ENCODE results near the gene ZNF598.

Gene ZNF598

GRCh38 chr16:2038382-2039231 is 29.0 kb upstream of the ZNF598 start:
- H3K4me1 ChIP-seq (ENCODE audit: low read depth, poor library complexity, severe bottlenecking) = peaks cover 7% of the 10 kb centered on the region
- no peak overlapping the region for H3K9ac ChIP-seq
- no peaks in the 10 kb centered on the region for H3K27me3 ChIP-seq (ENCODE audit: insufficient read depth, low read depth)
- no peaks in the 10 kb centered on the region for H4K20me1 ChIP-seq (ENCODE audit: insufficient read depth)
- H3K4me3 ChIP-seq (IDR thresholded peaks at IDR 0.05; ENCODE audit: insufficient read depth, low read depth, low read length) = no peak overlapping the region
- no peaks in the 10 kb centered on the region for H3K36me3 ChIP-seq (ENCODE audit: insufficient read depth)
- no peaks in the 10 kb centered on the region for H3K79me2 ChIP-seq (ENCODE audit: insufficient read depth, low read depth)
- no peak overlapping the region for H3K4me2 ChIP-seq
- H2AFZ ChIP-seq (ENCODE audit: low read depth) = no peak overlapping the region
- no peak for TF ChIP-seq CTCF (conservative IDR thresholded peaks at IDR 0.05; ENCODE audit: low read depth, low read length)
- no peak overlapping the region for H3K27ac ChIP-seq

- no peak overlapping the region for H3K27ac ChIP-seq
- no peak overlapping the region for H3K9ac ChIP-seq
- no peaks in the 10 kb centered on the region for H4K20me1 ChIP-seq (ENCODE audit: insufficient read depth)
- no peaks in the 10 kb centered on the region for H3K27me3 ChIP-seq (ENCODE audit: insufficient read depth, low read depth)
- H3K79me2 ChIP-seq (ENCODE audit: insufficient read depth, low read depth) = no peaks in the 10 kb centered on the region
- H2AFZ ChIP-seq (ENCODE audit: low read depth) = no peak overlapping the region
- H3K4me3 ChIP-seq (IDR thresholded peaks at IDR 0.05; ENCODE audit: insufficient read depth, low read depth, low read length) = no peak overlapping the region
- H3K4me1 ChIP-seq (ENCODE audit: low read depth, poor library complexity, severe bottlenecking) = peaks cover under 1% of the 10 kb centered on the region
- TF ChIP-seq CTCF (conservative IDR thresholded peaks at IDR 0.05; ENCODE audit: low read depth, low read length) = no peak
- no peaks in the 10 kb centered on the region for H3K36me3 ChIP-seq (ENCODE audit: insufficient read depth)
- no peak overlapping the region for H3K4me2 ChIP-seq
Measured at GRCh38 chr16:2037647-2038381, 28.2 kb upstream of the ZNF598 start.

GRCh38 chr16:2037115-2037514 is 27.5 kb upstream of the ZNF598 start:
- Histone ChIP-seq H3K36me3 (ENCODE audit: insufficient read depth) (no peaks in the 10 kb centered on the region), H3K4me1 (ENCODE audit: low read depth, poor library complexity, severe bottlenecking) (peaks cover 7% of the 10 kb centered on the region), H3K4me2 (no peak overlapping the region), H3K27me3 (ENCODE audit: insufficient read depth, low read depth) (no peaks in the 10 kb centered on the region), H3K9ac (no peak overlapping the region), H4K20me1 (ENCODE audit: insufficient read depth) (no peaks in the 10 kb centered on the region), H3K79me2 (ENCODE audit: insufficient read depth, low read depth) (no peaks in the 10 kb centered on the region), H2AFZ (ENCODE audit: low read depth) (no peak overlapping the region), H3K27ac (no peak overlapping the region), H3K4me3 (IDR thresholded peaks at IDR 0.05; ENCODE audit: insufficient read depth, low read depth, low read length) (no peak overlapping the region)
- TF ChIP-seq CTCF (conservative IDR thresholded peaks at IDR 0.05; ENCODE audit: low read depth, low read length) = no peak

GRCh38 chr16:2036200-2036966 is 26.8 kb upstream of the ZNF598 start:
- no peak overlapping the region for H3K4me2 ChIP-seq

More at GRCh38 chr16:2036200-2036966, 26.8 kb upstream of the ZNF598 start:
- TF ChIP-seq CTCF (conservative IDR thresholded peaks at IDR 0.05; ENCODE audit: low read depth, low read length) = no peak
- H3K79me2 ChIP-seq (ENCODE audit: insufficient read depth, low read depth) = no peaks in the 10 kb centered on the region
- H2AFZ ChIP-seq (ENCODE audit: low read depth) = no peak overlapping the region
- no peak overlapping the region for H3K4me3 ChIP-seq (IDR thresholded peaks at IDR 0.05; ENCODE audit: insufficient read depth, low read depth, low read length)
- no peaks in the 10 kb centered on the region for H4K20me1 ChIP-seq (ENCODE audit: insufficient read depth)
- H3K4me1 ChIP-seq (ENCODE audit: low read depth, poor library complexity, severe bottlenecking) = peaks cover 14% of the 10 kb centered on the region
- H3K27ac ChIP-seq = no peak overlapping the region
- H3K27me3 ChIP-seq (ENCODE audit: insufficient read depth, low read depth) = no peaks in the 10 kb centered on the region
- H3K9ac ChIP-seq = no peak overlapping the region
- no peaks in the 10 kb centered on the region for H3K36me3 ChIP-seq (ENCODE audit: insufficient read depth)
